Uterus (tissue), 4 donors: ENCODE measurements around the gene VSIG1. TPM values are rescaled to one million over a fixed set of nuclear protein-coding genes. Genes with fewer than 3 reads are reported as not detected.
A peak's percentile ranks its signal among the peaks of the same experiment; 100 is the strongest.

Source experiments
- DNase-seq, 2 donors: peaks; one replicate each; pipeline ENCODE4 v3.0.0-alpha.2; 2019 to 2020
- H3K27ac ChIP-seq, 2 donors: fragments of 200-600 bp; sonication (generic); 1 replicate in 1 of 2; 2 replicates in 1 of 2; pipeline ENCODE4 v1.5.1; 2016 to 2018
- H3K27me3 ChIP-seq, 2 donors: fragments of 200-600 bp; sonication (generic); one replicate each; pipeline ENCODE4 v1.5.1; 2018 to 2019; ENCODE audit warnings: control low read depth in 1 of 2
- H3K36me3 ChIP-seq, 2 donors: fragments of 200-600 bp; sonication (generic); one replicate each; pipeline ENCODE4 v1.5.1; 2019; ENCODE audit warnings: control low read depth in 1 of 2
- H3K4me1 ChIP-seq, 2 donors: fragments of 200-600 bp; sonication (generic); one replicate each; pipeline ENCODE4 v1.5.1; 2018 to 2019; ENCODE audit warnings: control low read depth in 1 of 2
- H3K4me3 ChIP-seq, 2 donors: fragments of 200-600 bp; sonication (generic); 1 replicate in 1 of 2; 2 replicates in 1 of 2; pipeline ENCODE4 v1.5.1; 2018 to 2019; ENCODE audit warnings: mild to moderate bottlenecking in 1 of 2
- H3K9me3 ChIP-seq, 2 donors: fragments of 200-600 bp; sonication (generic); one replicate each; pipeline ENCODE4 v1.5.1; 2019; ENCODE audit warnings: control low read depth in 1 of 2
- POLR2A ChIP-seq, 2 donors: fragments of 450-650 bp; IDR thresholded peaks; one replicate each; pipeline ENCODE4 v1.6.1; 2016; ENCODE audit warnings: antibody characterized with exemption in 2 of 2, mild to moderate bottlenecking in 1 of 2, moderate library complexity in 1 of 2
- intact Hi-C: fragments of 100-400 bp; cut with DNase I; formaldehyde crosslinking; loops from one replicate; pipeline ENCODE4 v1.15.1; 2023; ENCODE audit warnings: low total_unique reads
- total RNA-seq, 4 donors: library from RNA; depleted of rRNA in 3 of 4; stranded (reverse); fragments of >200 nt in 3 of 4; gene quantifications; one replicate each; pipeline versions ENCODE4 v1.1.0 to v1.2.4, GENCODE V29; 2014 to 2023
- TF ChIP-seq, protein P1 (sequence below), 4 experiments: fragments of 200-600 bp in 2 of 4; fragments of 450-650 bp in 2 of 4; sonication (generic) in 2 of 4; IDR thresholded peaks; one replicate each; pipeline ENCODE4 v1.5.1; 2016 to 2019; ENCODE audit warnings: antibody characterized with exemption in 4 of 4, mild to moderate bottlenecking in 2 of 4, moderate library complexity in 1 of 4
- donor health status: DM: yes; HTN: yes; CAD: no.

Gene VSIG1
- total RNA-seq, 4 donors from 2014 or later: 0.37 to 0.48 TPM; not detected in 2

DNA sequence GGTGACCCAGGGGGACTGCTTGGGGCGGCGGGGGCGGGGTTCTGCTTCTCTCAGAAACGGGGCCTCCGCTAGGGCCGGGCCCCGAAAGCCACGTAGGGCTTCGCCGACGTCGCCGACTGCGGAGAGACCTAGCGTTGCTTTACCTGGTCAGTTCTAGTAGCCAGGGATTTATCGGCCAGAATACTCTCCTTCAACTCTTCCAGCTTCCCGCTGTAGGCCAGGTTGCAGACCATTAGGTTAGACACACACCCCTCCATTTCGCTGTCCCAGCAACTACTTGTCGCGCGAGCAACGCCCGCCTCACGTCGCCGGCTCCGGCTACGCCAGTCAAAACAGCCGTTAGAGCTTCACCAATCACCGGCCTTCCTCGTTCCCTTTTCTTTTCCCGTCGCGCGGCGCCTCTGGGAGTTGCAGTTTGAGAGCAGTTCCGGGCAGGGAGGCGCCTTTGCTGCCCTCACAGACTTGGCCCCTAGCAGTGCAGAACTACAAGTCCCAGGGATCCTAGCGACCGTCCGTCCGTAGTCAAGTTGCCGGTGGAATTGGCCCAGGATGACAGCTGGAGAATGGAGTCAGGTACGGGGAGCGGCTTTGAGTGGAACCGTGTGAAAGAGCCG lies 46.5 kb downstream of the VSIG1 start, which contains the start of the genes ATG4A and PSMD10:
Gene ATG4A (plus strand): TSS at position 515 of the 614 bp plus-strand sequence. CDS start 49 bp downstream, at position 564.
Gene PSMD10 (minus strand): TSS at position 279 of the 614 bp plus-strand sequence. CDS start 22 bp downstream, at position 257.
- Histone ChIP-seq H3K9me3 (no peaks in the 10 kb centered on the region), H3K27me3 (no peaks in the 10 kb centered on the region), H3K36me3 (no peaks in the 10 kb centered on the region), H3K4me1 (no peaks in the 10 kb centered on the region), H3K27ac (peak within 1 kb of the TSS; percentile 75 to 84), H3K4me3 (peak within 1 kb of the TSS; percentile 44 to 55)
- peak; percentile 64 to 72 for TF ChIP-seq POLR2A (IDR thresholded peaks at IDR 0.05)
- TF ChIP-seq, protein P1, sequence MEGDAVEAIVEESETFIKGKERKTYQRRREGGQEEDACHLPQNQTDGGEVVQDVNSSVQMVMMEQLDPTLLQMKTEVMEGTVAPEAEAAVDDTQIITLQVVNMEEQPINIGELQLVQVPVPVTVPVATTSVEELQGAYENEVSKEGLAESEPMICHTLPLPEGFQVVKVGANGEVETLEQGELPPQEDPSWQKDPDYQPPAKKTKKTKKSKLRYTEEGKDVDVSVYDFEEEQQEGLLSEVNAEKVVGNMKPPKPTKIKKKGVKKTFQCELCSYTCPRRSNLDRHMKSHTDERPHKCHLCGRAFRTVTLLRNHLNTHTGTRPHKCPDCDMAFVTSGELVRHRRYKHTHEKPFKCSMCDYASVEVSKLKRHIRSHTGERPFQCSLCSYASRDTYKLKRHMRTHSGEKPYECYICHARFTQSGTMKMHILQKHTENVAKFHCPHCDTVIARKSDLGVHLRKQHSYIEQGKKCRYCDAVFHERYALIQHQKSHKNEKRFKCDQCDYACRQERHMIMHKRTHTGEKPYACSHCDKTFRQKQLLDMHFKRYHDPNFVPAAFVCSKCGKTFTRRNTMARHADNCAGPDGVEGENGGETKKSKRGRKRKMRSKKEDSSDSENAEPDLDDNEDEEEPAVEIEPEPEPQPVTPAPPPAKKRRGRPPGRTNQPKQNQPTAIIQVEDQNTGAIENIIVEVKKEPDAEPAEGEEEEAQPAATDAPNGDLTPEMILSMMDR (IDR thresholded peaks at IDR 0.05): no peak
- intact Hi-C loops: no loop called here
- peak; percentile 89 to 92 for DNase-seq

DNA sequence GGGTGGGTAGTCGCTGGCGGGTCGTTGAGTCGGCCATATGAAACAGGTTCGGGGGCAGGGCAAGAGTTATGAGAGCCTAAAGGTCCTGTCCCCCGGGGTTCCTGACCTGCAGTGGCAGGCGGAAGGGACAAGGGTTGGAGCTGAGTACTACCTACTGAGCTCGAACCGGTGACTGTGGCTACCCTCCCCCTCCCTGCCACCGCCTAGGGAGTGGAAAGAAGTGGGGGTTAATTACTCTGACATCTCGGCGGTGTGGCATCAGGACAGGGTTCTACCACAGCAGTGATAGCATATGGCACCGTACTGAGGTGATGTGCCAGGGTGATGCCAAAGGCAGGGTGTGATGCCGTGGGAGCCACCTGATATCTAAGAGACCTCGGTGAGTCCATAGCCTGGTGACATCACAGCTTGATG lies 47.0 kb downstream of the VSIG1 start:
- Histone ChIP-seq H3K27me3 (no peaks in the 10 kb centered on the region), H3K4me3 (peak overlapping the region; percentile 36 to 44), H3K4me1 (no peaks in the 10 kb centered on the region), H3K27ac (peak overlapping the region in 1 of 2 donors; percentile 75), H3K9me3 (no peaks in the 10 kb centered on the region), H3K36me3 (no peaks in the 10 kb centered on the region)
- no peak for TF ChIP-seq POLR2A (IDR thresholded peaks at IDR 0.05)
- TF ChIP-seq, protein P1 (IDR thresholded peaks at IDR 0.05): no peak
- no peak for DNase-seq
- intact Hi-C loops: no loop called here

DNA sequence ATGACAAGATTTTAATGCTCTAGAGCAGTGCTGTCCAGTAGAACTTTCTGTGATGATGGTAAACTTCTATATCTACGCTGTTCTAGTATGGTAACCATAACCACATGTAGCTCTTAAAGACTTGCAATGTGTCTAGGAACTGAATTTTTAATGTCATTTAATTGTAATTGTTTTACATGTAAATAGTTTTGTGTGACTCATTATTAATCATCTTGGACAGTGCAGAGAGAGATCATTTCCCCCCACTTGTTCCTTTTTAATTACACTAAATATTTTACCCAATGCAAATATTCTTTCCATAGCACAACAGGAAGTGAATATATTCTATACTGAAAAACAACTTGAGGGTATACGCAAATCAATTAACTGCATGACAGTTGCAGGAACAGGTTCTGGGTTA lies 52.5 kb downstream of the VSIG1 start:
- no peaks in the 10 kb centered on the region for H3K27me3 ChIP-seq
- TF ChIP-seq, protein P1 (IDR thresholded peaks at IDR 0.05): no peak
- no peak for TF ChIP-seq POLR2A (IDR thresholded peaks at IDR 0.05)
- H3K4me1 ChIP-seq: no peaks in the 10 kb centered on the region
- H3K36me3 ChIP-seq: no peaks in the 10 kb centered on the region
- no peak overlapping the region for H3K27ac ChIP-seq
- no peak overlapping the region for H3K4me3 ChIP-seq
- intact Hi-C loops: no loop called here
- DNase-seq: no peak
- no peaks in the 10 kb centered on the region for H3K9me3 ChIP-seq

DNA sequence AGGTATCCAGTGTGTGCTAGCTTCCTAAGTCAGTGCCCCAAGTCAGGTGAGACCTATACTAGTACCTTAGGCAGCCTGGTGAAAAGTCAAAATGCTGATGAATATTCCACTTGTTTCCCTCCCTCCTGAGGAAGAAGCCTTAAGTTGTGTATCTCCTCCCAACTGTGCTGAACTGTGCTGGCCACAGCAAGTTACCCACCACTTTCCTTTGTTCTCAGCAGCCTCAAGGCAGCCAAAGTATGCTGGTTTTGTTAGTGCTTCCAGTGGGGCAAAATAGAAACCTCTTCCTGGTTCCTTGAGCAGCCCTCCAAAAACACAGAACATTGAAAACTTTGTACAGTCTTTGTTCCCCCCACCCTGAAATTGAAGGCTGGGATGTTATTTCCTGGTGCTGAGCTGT lies 60.6 kb downstream of the VSIG1 start:
- no peak for TF ChIP-seq POLR2A (IDR thresholded peaks at IDR 0.05)
- TF ChIP-seq, protein P1 (IDR thresholded peaks at IDR 0.05): no peak
- peaks cover 0 to 4% of the 10 kb centered on the region in 2 donors for H3K27me3 ChIP-seq
- no peak for DNase-seq
- intact Hi-C loops: no loop called here
- no peaks in the 10 kb centered on the region for H3K36me3 ChIP-seq
- H3K27ac ChIP-seq: no peak overlapping the region
- no peak overlapping the region for H3K4me3 ChIP-seq
- no peaks in the 10 kb centered on the region for H3K9me3 ChIP-seq
- no peaks in the 10 kb centered on the region for H3K4me1 ChIP-seq

DNA sequence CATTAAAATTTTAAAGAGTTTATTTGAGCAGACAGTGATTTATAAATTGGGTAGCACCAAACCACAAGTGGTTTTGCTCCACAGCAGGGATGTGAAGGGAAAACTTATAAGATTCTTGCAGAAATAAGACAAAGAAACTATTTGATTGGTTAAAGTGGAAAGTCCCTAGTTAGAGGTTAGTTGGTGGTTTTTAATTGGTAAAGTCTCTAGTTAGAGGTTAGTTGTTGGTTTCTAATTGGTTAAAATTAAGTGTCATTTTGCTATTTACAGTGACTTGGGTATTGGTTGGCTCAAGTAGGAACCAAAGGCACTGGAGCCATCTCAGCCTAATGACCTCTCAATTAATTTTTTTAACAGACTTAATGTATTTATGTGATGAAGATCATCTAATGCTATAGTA lies 69.7 kb downstream of the VSIG1 start:
- intact Hi-C loops: no loop called here
- Histone ChIP-seq H3K27ac (no peak overlapping the region), H3K9me3 (no peaks in the 10 kb centered on the region), H3K36me3 (no peaks in the 10 kb centered on the region), H3K4me3 (no peak overlapping the region), H3K4me1 (no peaks in the 10 kb centered on the region), H3K27me3 (no peaks in the 10 kb centered on the region)
- DNase-seq: no peak
- no peak for TF ChIP-seq POLR2A (IDR thresholded peaks at IDR 0.05)
- TF ChIP-seq, protein P1 (IDR thresholded peaks at IDR 0.05): no peak
